Transverse colon (tissue), 4 donors: Measurements from ENCODE around the gene TRIAP1.

Experiments used
- POLR2A ChIP-seq: fragments of 450-650 bp; IDR thresholded peaks from one replicate; pipeline ENCODE4 v1.6.1; 2016; ENCODE audit warnings: antibody characterized with exemption, mild to moderate bottlenecking, moderate library complexity
- POLR2AphosphoS5 ChIP-seq, 3 donors: sonication (generic); formaldehyde crosslinking; IDR thresholded peaks; one replicate each; pipeline ENCODE4 v1.6.1; 2016; ENCODE audit warnings: antibody characterized with exemption in 3 of 3
- TF ChIP-seq, protein P1 (sequence below), 5 experiments: fragments of 200-600 bp in 3 of 5; fragments of 450-650 bp in 2 of 5; sonication (generic) in 3 of 5; IDR thresholded peaks; 1 replicate in 2 of 5; 2 replicates in 3 of 5; pipeline ENCODE4 v1.5.1; 2016 to 2017; ENCODE audit warnings: antibody characterized with exemption in 5 of 5, inconsistent platforms in 3 of 5, mild to moderate bottlenecking in 2 of 5, moderate library complexity in 1 of 5

DNA sequence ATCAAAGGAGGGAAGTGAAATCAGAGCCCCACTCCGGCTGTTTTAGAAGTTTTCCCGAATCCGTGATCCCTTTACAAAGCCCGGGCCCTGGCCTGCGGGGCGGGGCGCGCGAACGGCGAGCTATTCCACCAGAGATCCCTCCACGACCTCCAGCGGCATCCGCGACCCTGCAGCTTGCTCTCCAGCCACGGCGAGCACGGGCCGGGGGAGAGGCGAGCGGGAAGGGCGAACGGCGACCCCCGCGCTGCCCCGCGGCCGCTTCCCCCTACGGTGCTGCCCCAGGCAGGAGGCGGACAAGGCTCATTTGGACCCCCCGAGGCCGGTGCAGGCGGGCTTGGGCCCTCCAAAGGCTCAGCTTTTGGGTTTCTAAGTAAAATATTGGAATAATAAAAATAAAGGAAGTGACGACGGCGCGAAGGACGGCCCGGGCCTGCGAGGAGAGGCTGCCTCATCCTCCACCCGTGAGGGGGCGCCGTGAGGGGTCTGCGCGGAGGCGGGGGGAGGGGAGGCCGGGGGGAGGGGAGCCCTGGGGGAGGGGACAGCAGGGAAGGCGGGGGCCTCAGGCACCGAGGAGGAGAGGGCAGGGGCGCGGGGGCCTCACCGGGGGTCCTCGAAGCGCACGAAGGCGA lies 22.8 kb upstream of the TRIAP1 start:
- TF ChIP-seq, protein P1, sequence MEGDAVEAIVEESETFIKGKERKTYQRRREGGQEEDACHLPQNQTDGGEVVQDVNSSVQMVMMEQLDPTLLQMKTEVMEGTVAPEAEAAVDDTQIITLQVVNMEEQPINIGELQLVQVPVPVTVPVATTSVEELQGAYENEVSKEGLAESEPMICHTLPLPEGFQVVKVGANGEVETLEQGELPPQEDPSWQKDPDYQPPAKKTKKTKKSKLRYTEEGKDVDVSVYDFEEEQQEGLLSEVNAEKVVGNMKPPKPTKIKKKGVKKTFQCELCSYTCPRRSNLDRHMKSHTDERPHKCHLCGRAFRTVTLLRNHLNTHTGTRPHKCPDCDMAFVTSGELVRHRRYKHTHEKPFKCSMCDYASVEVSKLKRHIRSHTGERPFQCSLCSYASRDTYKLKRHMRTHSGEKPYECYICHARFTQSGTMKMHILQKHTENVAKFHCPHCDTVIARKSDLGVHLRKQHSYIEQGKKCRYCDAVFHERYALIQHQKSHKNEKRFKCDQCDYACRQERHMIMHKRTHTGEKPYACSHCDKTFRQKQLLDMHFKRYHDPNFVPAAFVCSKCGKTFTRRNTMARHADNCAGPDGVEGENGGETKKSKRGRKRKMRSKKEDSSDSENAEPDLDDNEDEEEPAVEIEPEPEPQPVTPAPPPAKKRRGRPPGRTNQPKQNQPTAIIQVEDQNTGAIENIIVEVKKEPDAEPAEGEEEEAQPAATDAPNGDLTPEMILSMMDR (IDR thresholded peaks at IDR 0.05): no peak
- TF ChIP-seq POLR2A (no peak), POLR2AphosphoS5 (IDR thresholded peaks at IDR 0.05) (no peak)
